Medulla oblongata (tissue), 1 donor: Measurements from ENCODE around the gene GP5.

ENCODE experiments used
- DNase-seq: peaks from one replicate; pipeline ENCODE4 v3.0.0-alpha.2; 2015; ENCODE audit errors: extremely low spot score

The GP5 gene

DNA sequence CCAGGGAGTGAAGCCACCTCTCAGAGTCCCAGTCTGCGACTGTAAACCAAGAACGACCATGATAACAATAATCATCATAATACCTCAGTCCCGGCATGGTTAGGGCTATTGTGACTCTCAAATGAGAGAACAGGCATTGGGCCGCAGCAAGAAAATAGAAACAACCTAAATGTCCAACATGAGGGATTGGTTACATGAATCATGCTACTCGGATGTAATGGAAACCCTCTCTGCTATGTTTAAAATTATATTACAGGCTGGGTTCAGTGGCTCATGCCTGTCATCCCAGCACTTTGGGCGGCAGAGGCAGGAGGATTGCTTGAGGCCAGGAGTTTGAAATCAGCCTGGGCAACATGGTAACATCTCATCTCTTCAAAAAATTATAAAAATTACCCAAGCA lies 50.7 kb downstream of the GP5 start:
- DNase-seq: no peak

DNA sequence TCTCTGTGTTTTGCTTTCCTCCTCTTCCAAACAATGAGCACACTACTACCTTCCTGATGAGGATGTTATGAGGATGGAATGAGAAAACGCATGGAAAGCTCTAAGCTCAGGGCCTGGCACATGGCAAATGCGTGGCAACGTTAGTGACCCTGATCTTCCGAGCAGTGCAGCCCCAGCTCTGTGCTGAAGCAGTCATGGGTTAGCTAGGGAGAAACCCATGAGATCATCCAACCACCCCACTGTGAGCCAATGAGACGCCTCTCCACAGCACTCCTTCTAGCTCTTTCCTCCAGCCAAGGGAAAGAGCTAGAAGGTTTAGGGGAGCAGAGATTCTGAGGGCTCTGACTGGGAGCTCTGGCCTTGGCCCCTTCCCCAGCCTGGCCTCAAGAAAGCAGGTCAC lies 52.4 kb downstream of the GP5 start:
- DNase-seq: no peak

DNA sequence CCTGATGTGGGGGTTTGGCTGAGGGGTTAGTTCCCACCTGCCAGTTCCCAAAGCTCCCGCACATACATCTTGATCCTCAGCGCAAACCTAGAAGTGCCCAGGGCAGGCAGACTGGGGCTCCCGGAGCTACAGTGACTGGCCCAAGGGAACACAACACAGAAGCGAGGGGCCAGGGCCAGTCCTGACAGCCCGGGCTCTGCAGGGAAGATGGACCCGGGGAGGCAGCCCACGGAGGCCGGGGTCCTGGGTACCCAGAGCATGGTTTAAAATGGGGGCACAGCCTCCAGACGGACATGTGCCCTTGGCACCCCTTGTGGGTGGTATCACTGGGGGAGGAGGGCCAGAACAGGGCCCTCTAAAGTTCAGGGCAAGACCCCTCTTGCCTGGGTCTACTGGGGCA lies 53.0 kb downstream of the GP5 start:
- DNase-seq: no peak
